HG03442 (cell line): ENCODE data around the gene MADCAM1.

Experiments used
- ATAC-seq: cut with Tn5 transposase; IDR thresholded peaks from one replicate; pipeline ENCODE4 v1.9.1; 2021; ENCODE audit warnings: mild to moderate bottlenecking, moderate library complexity; ENCODE audit not compliant: unreplicated experiment

The MADCAM1 gene

GRCh38 chr19:488505-489417 lies 7.5 kb upstream of the MADCAM1 start:
- peak; percentile 53 for ATAC-seq

GRCh38 chr19:489418-490196 lies 6.7 kb upstream of the MADCAM1 start:
- ATAC-seq: no peak

GRCh38 chr19:491146-491741 lies 5.0 kb upstream of the MADCAM1 start:
- ATAC-seq: no peak

GRCh38 chr19:492091-492531 lies 4.2 kb upstream of the MADCAM1 start:
- no peak for ATAC-seq

GRCh38 chr19:493391-494170 lies 2.7 kb upstream of the MADCAM1 start:
- no peak for ATAC-seq

GRCh38 chr19:494171-495080 lies 1.9 kb upstream of the MADCAM1 start:
- ATAC-seq: no peak

- ATAC-seq: no peak
These were observed 1.2 kb upstream of the MADCAM1 start for GRCh38 chr19:495081-495401.

GRCh38 chr19:495402-496111 lies 729 bp upstream of the MADCAM1 start:
- ATAC-seq: no peak

- ATAC-seq: no peak
These were observed 700 bp downstream of the MADCAM1 start for GRCh38 chr19:496986-497385.

GRCh38 chr19:497491-497868 lies 1.2 kb downstream of the MADCAM1 start:
- ATAC-seq: no peak

- no peak for ATAC-seq
These were observed 1.7 kb downstream of the MADCAM1 start for GRCh38 chr19:497869-498510.

- no peak for ATAC-seq
These were observed 2.2 kb downstream of the MADCAM1 start for GRCh38 chr19:498511-498891.

GRCh38 chr19:498977-499623 lies 2.8 kb downstream of the MADCAM1 start:
- ATAC-seq: no peak

- no peak for ATAC-seq
These were observed 5.4 kb downstream of the MADCAM1 start for GRCh38 chr19:501646-502045.

- ATAC-seq: no peak
These were observed 8.3 kb downstream of the MADCAM1 start for GRCh38 chr19:504616-505015.

- ATAC-seq: peak; percentile 60
These were observed 10.4 kb downstream of the MADCAM1 start for GRCh38 chr19:506404-507285.
